IPS-18c (cell line): ENCODE data around the gene BCAS1.
"Not testable (repeated sequence)": the region's sequence is repeated elsewhere in the genome, so short reads cannot be mapped to it uniquely, and the experiment has no call there.

ENCODE experiments used
- H3K4me3 ChIP-seq: 2 replicates; pipeline ENCODE4 v1.7.0; 2013; ENCODE audit warnings: low read depth, mild to moderate bottlenecking, low read length, moderate library complexity; ENCODE audit not compliant: insufficient read depth
- H3K9me3 ChIP-seq: one replicate; pipeline ENCODE4 v1.6.1; 2013; ENCODE audit warnings: mild to moderate bottlenecking, low read length, moderate library complexity; ENCODE audit not compliant: control insufficient read depth, insufficient read depth

BCAS1 gene

GRCh38 chr20:54015496-54015895 lies 54.9 kb downstream of the BCAS1 start:
- Histone ChIP-seq H3K4me3 (no peak overlapping the region), H3K9me3 (no peaks in the 10 kb centered on the region)

DNA sequence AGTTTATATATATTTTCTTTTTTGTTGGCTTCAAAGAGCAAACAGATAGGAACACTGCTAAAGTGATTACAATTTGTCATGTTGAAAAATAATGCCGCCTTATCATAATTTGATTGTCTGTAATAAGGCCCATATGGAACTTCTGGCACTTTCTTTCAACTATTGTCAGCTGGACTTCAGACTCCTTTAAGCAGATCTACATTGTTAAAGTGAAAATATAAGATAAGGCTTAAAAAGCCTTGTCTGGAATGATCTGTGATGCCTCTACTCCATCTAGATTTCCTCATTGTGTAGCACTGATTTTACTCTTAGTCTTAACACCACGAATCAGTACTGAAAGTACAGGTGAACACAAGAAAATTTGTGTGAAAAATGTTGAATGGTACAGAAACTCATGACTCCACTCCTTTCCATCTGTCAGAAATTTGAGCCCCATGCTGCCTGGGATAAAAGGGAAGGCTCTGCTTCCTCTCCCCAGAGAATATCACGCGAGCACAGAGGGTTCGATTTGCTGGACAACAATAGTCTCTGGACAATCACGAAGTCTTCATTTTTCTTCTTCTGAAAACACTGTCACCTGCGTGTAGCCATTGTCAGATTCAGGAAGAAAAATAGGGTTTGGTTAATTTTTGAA lies 56.0 kb downstream of the BCAS1 start:
- no peak overlapping the region for H3K4me3 ChIP-seq
- H3K9me3 ChIP-seq = no peaks in the 10 kb centered on the region

DNA sequence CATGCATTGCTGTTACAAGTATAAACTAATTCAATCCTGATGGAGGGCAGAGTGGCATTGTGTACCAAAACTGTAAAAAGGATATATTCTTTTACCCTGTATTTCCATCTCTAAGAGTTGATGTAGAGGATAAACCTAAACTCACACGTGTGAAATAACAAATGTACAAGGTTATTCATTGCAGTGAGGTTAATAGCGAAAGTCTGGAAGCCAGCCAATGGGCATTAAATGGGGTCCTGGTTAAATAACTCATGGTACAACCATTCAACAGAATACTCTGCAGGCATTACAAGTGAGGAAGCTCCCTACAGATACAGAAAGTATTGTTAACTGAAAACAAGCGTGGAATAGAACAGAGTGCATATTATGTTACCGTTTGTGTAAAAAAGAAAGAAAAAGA lies 56.9 kb downstream of the BCAS1 start:
- H3K4me3 ChIP-seq = no peak overlapping the region
- H3K9me3 ChIP-seq = no peaks in the 10 kb centered on the region

- no peak overlapping the region for H3K4me3 ChIP-seq
- H3K9me3 ChIP-seq = no peaks in the 10 kb centered on the region
Measured at GRCh38 chr20:54011346-54011745, 59.0 kb downstream of the BCAS1 start.

- not testable (repeated sequence) for H3K4me3 ChIP-seq, H3K9me3 ChIP-seq
Measured at GRCh38 chr20:54006216-54006615, 64.2 kb downstream of the BCAS1 start.

DNA sequence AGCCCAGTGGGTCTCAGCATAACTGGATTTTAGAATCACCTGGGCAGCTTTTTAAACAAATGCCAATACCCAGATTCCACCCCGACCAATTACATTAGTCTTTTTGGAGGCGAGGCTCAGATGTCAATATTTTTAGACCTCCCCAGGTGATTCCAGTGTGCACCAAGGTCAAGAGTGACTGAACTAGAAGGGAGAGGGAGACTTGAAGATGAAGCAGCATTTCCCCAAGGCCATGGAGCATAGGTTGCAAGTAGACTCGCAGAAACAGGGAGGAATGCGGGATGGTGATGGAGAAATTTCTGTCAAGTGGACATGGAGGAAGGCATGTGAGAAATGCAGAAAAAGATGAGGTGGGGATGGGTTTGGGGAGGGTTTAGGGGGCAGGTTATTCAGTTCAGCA lies 64.9 kb downstream of the BCAS1 start:
- Histone ChIP-seq H3K4me3 (no peak overlapping the region), H3K9me3 (no peaks in the 10 kb centered on the region)

DNA sequence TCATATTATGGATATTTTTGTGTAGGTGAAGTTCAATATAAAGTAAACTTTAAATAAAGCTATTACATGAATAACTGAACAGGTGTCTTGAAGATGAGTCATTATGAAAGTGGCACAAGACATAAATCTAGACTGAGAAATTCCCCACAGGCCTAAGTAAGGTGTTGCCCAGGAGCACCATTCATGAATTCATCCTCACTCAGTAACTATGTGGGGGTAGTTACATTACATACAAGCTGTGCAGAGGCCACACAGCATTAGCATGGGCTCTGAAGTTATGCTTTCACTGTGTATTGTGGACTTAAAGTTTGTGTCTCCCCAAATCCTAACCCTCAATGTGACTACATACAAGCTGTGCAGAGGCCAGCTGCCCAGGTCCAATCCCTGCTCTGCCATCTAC lies 65.9 kb downstream of the BCAS1 start:
- Histone ChIP-seq H3K9me3 (no peaks in the 10 kb centered on the region), H3K4me3 (no peak overlapping the region)

- H3K9me3 ChIP-seq = no peaks in the 10 kb centered on the region
Measured at GRCh38 chr20:54002741-54003140, 67.7 kb downstream of the BCAS1 start.

GRCh38 chr20:54002056-54002575 lies 68.3 kb downstream of the BCAS1 start:
- Histone ChIP-seq H3K9me3 (no peaks in the 10 kb centered on the region), H3K4me3 (no peak overlapping the region)

More at GRCh38 chr20:54002741-54003140, 67.7 kb downstream of the BCAS1 start:
- no peak overlapping the region for H3K4me3 ChIP-seq

DNA sequence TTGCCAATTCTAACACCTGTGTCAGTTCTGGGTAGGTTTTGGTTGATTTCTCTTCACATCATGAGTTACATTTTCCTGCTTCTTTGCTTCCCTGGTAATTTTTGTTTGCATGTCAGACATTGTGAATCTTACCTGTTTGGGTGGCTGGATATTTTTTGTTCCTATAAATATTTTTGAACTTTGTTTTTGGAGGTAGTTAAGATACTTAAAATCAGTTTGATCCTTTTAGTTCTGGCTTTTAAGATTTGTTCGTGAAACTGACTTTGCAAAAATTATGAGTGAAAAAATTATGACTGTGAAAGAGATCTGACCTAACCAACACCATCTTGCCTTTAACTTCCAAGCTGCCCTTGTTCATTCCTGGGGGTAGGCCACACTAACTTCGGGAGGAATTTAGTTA lies 69.5 kb downstream of the BCAS1 start:
- H3K4me3 ChIP-seq = no peak overlapping the region
- H3K9me3 ChIP-seq = no peaks in the 10 kb centered on the region

- no peaks in the 10 kb centered on the region for H3K9me3 ChIP-seq
- H3K4me3 ChIP-seq = no peak overlapping the region
Measured at GRCh38 chr20:54000262-54000661, 70.1 kb downstream of the BCAS1 start.

- no peak overlapping the region for H3K4me3 ChIP-seq
- H3K9me3 ChIP-seq = no peaks in the 10 kb centered on the region
Measured at GRCh38 chr20:53999077-53999476, 71.3 kb downstream of the BCAS1 start.

GRCh38 chr20:53996584-53997486 lies 73.6 kb downstream of the BCAS1 start:
- no peak overlapping the region for H3K4me3 ChIP-seq

GRCh38 chr20:53995949-53996348 lies 74.4 kb downstream of the BCAS1 start:
- no peak overlapping the region for H3K4me3 ChIP-seq

More at GRCh38 chr20:53996584-53997486, 73.6 kb downstream of the BCAS1 start:
- H3K9me3 ChIP-seq = no peaks in the 10 kb centered on the region

DNA sequence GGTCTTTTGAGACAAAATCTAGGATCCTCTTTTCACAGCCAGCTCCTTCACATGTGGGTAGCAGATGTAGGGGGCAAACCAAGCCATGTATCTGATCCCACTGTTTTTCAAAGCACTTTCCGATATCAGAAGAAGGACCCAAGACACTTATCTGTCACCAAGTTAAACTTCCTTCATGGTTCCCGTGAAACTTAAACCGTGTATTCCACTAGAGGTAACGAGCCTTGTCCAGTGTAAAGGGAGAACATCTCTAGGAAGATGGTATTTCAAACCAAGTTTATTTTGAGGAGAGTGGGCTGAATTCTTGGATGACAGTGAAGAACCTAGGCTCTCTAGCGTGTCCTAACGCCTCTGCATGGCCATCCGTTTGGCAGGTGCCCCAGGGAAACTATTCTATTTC lies 76.3 kb downstream of the BCAS1 start:
- Histone ChIP-seq H3K9me3 (no peaks in the 10 kb centered on the region), H3K4me3 (no peak overlapping the region)

More at GRCh38 chr20:53995949-53996348, 74.4 kb downstream of the BCAS1 start:
- H3K9me3 ChIP-seq = no peaks in the 10 kb centered on the region

- Histone ChIP-seq H3K9me3 (no peaks in the 10 kb centered on the region), H3K4me3 (no peak overlapping the region)
Measured at GRCh38 chr20:53993310-53993709, 77.1 kb downstream of the BCAS1 start.

GRCh38 chr20:53990768-53991450 lies 79.5 kb downstream of the BCAS1 start:
- no peak overlapping the region for H3K4me3 ChIP-seq
- no peaks in the 10 kb centered on the region for H3K9me3 ChIP-seq

DNA sequence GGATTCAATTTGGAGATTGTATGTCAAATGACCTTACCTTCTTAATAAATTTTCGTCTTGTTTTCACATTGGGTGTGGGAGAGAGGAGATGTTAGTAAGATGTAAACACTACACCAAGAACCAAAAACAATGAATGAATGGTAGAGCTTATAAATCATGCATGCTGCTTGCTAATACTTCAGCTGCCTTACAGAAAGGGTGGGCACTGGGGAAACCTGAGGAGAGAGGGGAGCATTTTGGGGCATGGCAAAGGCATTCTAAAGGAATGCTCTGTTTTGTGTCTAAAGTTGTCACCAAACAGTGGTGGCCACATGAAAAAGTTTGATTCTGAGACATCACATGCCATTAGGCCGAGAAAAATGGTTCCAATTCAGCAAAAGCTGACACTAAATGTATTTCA lies 80.4 kb downstream of the BCAS1 start:
- H3K4me3 ChIP-seq = no peak overlapping the region
- H3K9me3 ChIP-seq = no peaks in the 10 kb centered on the region
